Mucosa of rectum (tissue), 2 donors: Measurements from ENCODE around the gene KCNJ11.

Experiments
- H3K27ac ChIP-seq, 2 donors: one replicate each; pipeline ENCODE4 v1.7.0; 2013; ENCODE audit warnings: inconsistent platforms in 2 of 2, low read depth in 2 of 2, low read length in 2 of 2
- H3K27me3 ChIP-seq, 2 donors: one replicate each; pipeline ENCODE4 v1.7.0; 2013; ENCODE audit warnings: low read length in 2 of 2; ENCODE audit not compliant: control insufficient read depth in 2 of 2, insufficient read depth in 2 of 2
- H3K36me3 ChIP-seq, 2 donors: one replicate each; pipeline ENCODE4 v1.7.0; 2013; ENCODE audit warnings: low read length in 2 of 2; ENCODE audit not compliant: control insufficient read depth in 2 of 2, insufficient read depth in 2 of 2
- H3K4me1 ChIP-seq, 2 donors: one replicate each; pipeline ENCODE4 v1.7.0; 2013; ENCODE audit warnings: low read length in 2 of 2, mild to moderate bottlenecking in 1 of 2; ENCODE audit not compliant: control insufficient read depth in 2 of 2, insufficient read depth in 2 of 2
- H3K4me3 ChIP-seq, 2 donors: one replicate each; pipeline ENCODE4 v1.7.0; 2013; ENCODE audit warnings: low read length in 2 of 2
- H3K9ac ChIP-seq, 2 donors: one replicate each; pipeline ENCODE4 v1.7.0; 2013; ENCODE audit warnings: low read length in 2 of 2, low read depth in 1 of 2, mild to moderate bottlenecking in 1 of 2
- H3K9me3 ChIP-seq, 2 donors: one replicate each; pipeline ENCODE4 v1.7.0; 2013; ENCODE audit warnings: low read length in 2 of 2; ENCODE audit not compliant: control insufficient read depth in 2 of 2
- donor health status: healthy.
- donor health status: Normal muscosa, but diverticular disease.

The KCNJ11 gene

GRCh38 chr11:17385492-17385891, 3.0 kb downstream of the KCNJ11 start:
- no peak overlapping the region for H3K27ac ChIP-seq

GRCh38 chr11:17384002-17384511, 4.4 kb downstream of the KCNJ11 start:
- H3K27me3 ChIP-seq, result no peaks in the 10 kb centered on the region
- H3K27ac ChIP-seq, result no peak overlapping the region
- no peak overlapping the region for H3K9ac ChIP-seq
- no peaks in the 10 kb centered on the region for H3K4me1 ChIP-seq
- H3K36me3 ChIP-seq, result peaks cover 0 to 2% of the 10 kb centered on the region in 2 donors
- no peaks in the 10 kb centered on the region for H3K9me3 ChIP-seq
- no peak overlapping the region for H3K4me3 ChIP-seq

More at GRCh38 chr11:17385492-17385891, 3.0 kb downstream of the KCNJ11 start:
- H3K4me1 ChIP-seq, result peaks cover 0 to 3% of the 10 kb centered on the region in 2 donors
- no peak overlapping the region for H3K9ac ChIP-seq
- H3K9me3 ChIP-seq, result no peaks in the 10 kb centered on the region
- H3K27me3 ChIP-seq, result no peaks in the 10 kb centered on the region
- H3K36me3 ChIP-seq, result no peaks in the 10 kb centered on the region
- H3K4me3 ChIP-seq, result no peak overlapping the region

GRCh38 chr11:17383461-17383860, 5.0 kb downstream of the KCNJ11 start:
- Histone ChIP-seq H3K27me3 (no peaks in the 10 kb centered on the region), H3K9me3 (no peaks in the 10 kb centered on the region), H3K4me1 (no peaks in the 10 kb centered on the region), H3K4me3 (no peak overlapping the region), H3K9ac (no peak overlapping the region), H3K27ac (no peak overlapping the region), H3K36me3 (peaks cover 0 to 2% of the 10 kb centered on the region in 2 donors)

GRCh38 chr11:17382046-17382728, 6.3 kb downstream of the KCNJ11 start:
- Histone ChIP-seq H3K4me3 (no peak overlapping the region), H3K27ac (no peak overlapping the region)

GRCh38 chr11:17381156-17381555, 7.3 kb downstream of the KCNJ11 start:
- Histone ChIP-seq H3K9ac (no peak overlapping the region), H3K36me3 (peaks cover 2 to 3% of the 10 kb centered on the region in 2 donors), H3K27ac (no peak overlapping the region), H3K27me3 (no peaks in the 10 kb centered on the region), H3K4me3 (no peak overlapping the region), H3K4me1 (no peaks in the 10 kb centered on the region), H3K9me3 (no peaks in the 10 kb centered on the region)

More at GRCh38 chr11:17382046-17382728, 6.3 kb downstream of the KCNJ11 start:
- Histone ChIP-seq H3K9ac (no peak overlapping the region), H3K9me3 (no peaks in the 10 kb centered on the region), H3K4me1 (no peaks in the 10 kb centered on the region), H3K27me3 (no peaks in the 10 kb centered on the region), H3K36me3 (peaks cover 2 to 3% of the 10 kb centered on the region in 2 donors)

GRCh38 chr11:17379383-17380180, 8.9 kb downstream of the KCNJ11 start:
- no peak overlapping the region for H3K9ac ChIP-seq

GRCh38 chr11:17378655-17379054, 9.8 kb downstream of the KCNJ11 start:
- no peaks in the 10 kb centered on the region for H3K4me1 ChIP-seq
- no peaks in the 10 kb centered on the region for H3K27me3 ChIP-seq
- H3K4me3 ChIP-seq, result no peak overlapping the region
- no peaks in the 10 kb centered on the region for H3K9me3 ChIP-seq
- no peak overlapping the region for H3K27ac ChIP-seq
- peaks cover 2 to 12% of the 10 kb centered on the region in 2 donors for H3K36me3 ChIP-seq
- no peak overlapping the region for H3K9ac ChIP-seq

More at GRCh38 chr11:17379383-17380180, 8.9 kb downstream of the KCNJ11 start:
- H3K27ac ChIP-seq, result no peak overlapping the region
- no peaks in the 10 kb centered on the region for H3K27me3 ChIP-seq
- H3K4me3 ChIP-seq, result no peak overlapping the region
- H3K9me3 ChIP-seq, result no peaks in the 10 kb centered on the region
- peaks cover 2 to 6% of the 10 kb centered on the region in 2 donors for H3K36me3 ChIP-seq
- no peaks in the 10 kb centered on the region for H3K4me1 ChIP-seq

GRCh38 chr11:17376493-17376892, 12.0 kb downstream of the KCNJ11 start:
- Histone ChIP-seq H3K4me1 (no peaks in the 10 kb centered on the region), H3K27me3 (no peaks in the 10 kb centered on the region), H3K9ac (no peak overlapping the region), H3K27ac (no peak overlapping the region), H3K36me3 (peaks cover 22 to 32% of the 10 kb centered on the region in 2 donors), H3K4me3 (no peak overlapping the region), H3K9me3 (peaks cover 6 to 13% of the 10 kb centered on the region in 2 donors)

- Histone ChIP-seq H3K36me3 (peaks cover 27 to 39% of the 10 kb centered on the region in 2 donors), H3K9me3 (peaks cover 11 to 20% of the 10 kb centered on the region in 2 donors), H3K4me3 (no peak overlapping the region), H3K27ac (no peak overlapping the region), H3K9ac (no peak overlapping the region), H3K27me3 (no peaks in the 10 kb centered on the region), H3K4me1 (no peaks in the 10 kb centered on the region)
Observed at GRCh38 chr11:17375547-17375946, 12.9 kb downstream of the KCNJ11 start.

- no peak overlapping the region for H3K4me3 ChIP-seq
- peaks cover 20 to 27% of the 10 kb centered on the region in 2 donors for H3K9me3 ChIP-seq
- H3K9ac ChIP-seq, result no peak overlapping the region
- no peaks in the 10 kb centered on the region for H3K4me1 ChIP-seq
- H3K36me3 ChIP-seq, result peaks cover 61 to 72% of the 10 kb centered on the region in 2 donors
- H3K27me3 ChIP-seq, result no peaks in the 10 kb centered on the region
- no peak overlapping the region for H3K27ac ChIP-seq
Observed at GRCh38 chr11:17371614-17372013, 16.8 kb downstream of the KCNJ11 start.
